Kidney glomerular epithelial cell (primary cell): ENCODE data around the gene ZC3H13.

Experiments
- DNase-seq: peaks from one replicate; lab custom pipeline; 2025; lab: John Stamatoyannopoulos, UW

Gene ZC3H13

GRCh38 chr13:46052319-46053161, at the start of gene ZC3H13:
ZC3H13 (minus strand) TSS chr13:46052746; CDS start chr13:46045507, 7,239 bp downstream.
- DNase-seq: peak; percentile 86

- DNase-seq: no peak
Measured at GRCh38 chr13:46102255-46102605, 49.7 kb upstream of the ZC3H13 start.

- no peak for DNase-seq
Measured at GRCh38 chr13:46101484-46102254, 49.1 kb upstream of the ZC3H13 start.

- DNase-seq: no peak
Measured at GRCh38 chr13:46101002-46101401, 48.5 kb upstream of the ZC3H13 start.

- DNase-seq: no peak
Measured at GRCh38 chr13:46100191-46100815, 47.8 kb upstream of the ZC3H13 start.

- no peak for DNase-seq
Measured at GRCh38 chr13:46097663-46098062, 45.1 kb upstream of the ZC3H13 start.

GRCh38 chr13:46097015-46097414, 44.5 kb upstream of the ZC3H13 start:
- no peak for DNase-seq

GRCh38 chr13:46094478-46094877, 41.9 kb upstream of the ZC3H13 start:
- no peak for DNase-seq

GRCh38 chr13:46088821-46089562, 36.4 kb upstream of the ZC3H13 start:
- DNase-seq: no peak

- DNase-seq: no peak
Measured at GRCh38 chr13:46087481-46087880, 34.9 kb upstream of the ZC3H13 start.

GRCh38 chr13:46086985-46087384, 34.4 kb upstream of the ZC3H13 start:
- no peak for DNase-seq

- DNase-seq: no peak
Measured at GRCh38 chr13:46086421-46086922, 33.9 kb upstream of the ZC3H13 start.

GRCh38 chr13:46085737-46086136, 33.2 kb upstream of the ZC3H13 start:
- no peak for DNase-seq

GRCh38 chr13:46082324-46082723, 29.8 kb upstream of the ZC3H13 start:
- no peak for DNase-seq

- no peak for DNase-seq
Measured at GRCh38 chr13:46079770-46080169, 27.2 kb upstream of the ZC3H13 start.

GRCh38 chr13:46077265-46077664, 24.7 kb upstream of the ZC3H13 start:
- no peak for DNase-seq

- DNase-seq: no peak
Measured at GRCh38 chr13:46076827-46077226, 24.3 kb upstream of the ZC3H13 start.

- no peak for DNase-seq
Measured at GRCh38 chr13:46075811-46076210, 23.3 kb upstream of the ZC3H13 start.

- DNase-seq: no peak
Measured at GRCh38 chr13:46071590-46072249, 19.2 kb upstream of the ZC3H13 start.

GRCh38 chr13:46063292-46063691, 10.7 kb upstream of the ZC3H13 start:
- no peak for DNase-seq

- no peak for DNase-seq
Measured at GRCh38 chr13:46062185-46062584, 9.6 kb upstream of the ZC3H13 start.
